C1 segment of cervical spinal cord (tissue), 14 donors: ENCODE data around the gene EARS2.
"Not testable (repeated sequence)": the region's sequence is repeated elsewhere in the genome, so short reads cannot be mapped to it uniquely, and the experiment has no call there.

ENCODE experiments used
- DNase-seq, 14 donors: peaks; one replicate each; lab custom pipeline; 2025; lab: John Stamatoyannopoulos, UW

EARS2 gene

GRCh38 chr16:23527961-23528643, 29.0 kb downstream of the EARS2 start:
- no peak for DNase-seq

- DNase-seq = no peak
These were observed 32.3 kb downstream of the EARS2 start for GRCh38 chr16:23524886-23525285.

GRCh38 chr16:23523876-23524385, 33.2 kb downstream of the EARS2 start:
- no peak for DNase-seq

GRCh38 chr16:23523321-23523720, 33.8 kb downstream of the EARS2 start:
- peak in 3 of 14 donors; percentile 3 to 19 (median 9) for DNase-seq

- DNase-seq = no peak
These were observed 35.2 kb downstream of the EARS2 start for GRCh38 chr16:23521965-23522364.

GRCh38 chr16:23521037-23521743, 36.0 kb downstream of the EARS2 start:
- DNase-seq = no peak

- no peak for DNase-seq
These were observed 36.6 kb downstream of the EARS2 start for GRCh38 chr16:23520500-23520899.

- DNase-seq = no peak
These were observed 37.9 kb downstream of the EARS2 start for GRCh38 chr16:23519282-23519681.

GRCh38 chr16:23518435-23518891, 38.7 kb downstream of the EARS2 start:
- no peak for DNase-seq

GRCh38 chr16:23516366-23517137, 40.6 kb downstream of the EARS2 start:
- peak in 1 of 14 donors; percentile 5 for DNase-seq

GRCh38 chr16:23515881-23516280, 41.3 kb downstream of the EARS2 start:
- DNase-seq = no peak

GRCh38 chr16:23514381-23515152, 42.6 kb downstream of the EARS2 start:
- no peak for DNase-seq

GRCh38 chr16:23512168-23512695, 44.9 kb downstream of the EARS2 start:
- no peak for DNase-seq

- DNase-seq = no peak
These were observed 45.4 kb downstream of the EARS2 start for GRCh38 chr16:23511731-23512130.

- DNase-seq = not testable (repeated sequence)
These were observed 46.3 kb downstream of the EARS2 start for GRCh38 chr16:23510915-23511270.

GRCh38 chr16:23510164-23510914, 46.8 kb downstream of the EARS2 start, which contains the start of gene GGA2:
Gene GGA2 (minus strand): TSS chr16:23510494. CDS start chr16:23510411, 83 bp downstream.
- DNase-seq = peak in 13 of 14 donors; percentile 10 to 80 (median 64)

GRCh38 chr16:23509782-23510163, 47.4 kb downstream of the EARS2 start:
- DNase-seq = peak in 4 of 14 donors; percentile 28 to 45 (median 41)

- no peak for DNase-seq
These were observed 47.8 kb downstream of the EARS2 start for GRCh38 chr16:23509441-23509754.

- peak in 5 of 14 donors; percentile 3 to 67 (median 29) for DNase-seq
These were observed 48.3 kb downstream of the EARS2 start for GRCh38 chr16:23508589-23509440.
